Activated CD8-positive, alpha-beta memory T cell treated with anti-CD3 and anti-CD28 coated beads, Interleukin-2, amount 10 ng/mL, durations not matched to agents 7 days and 5 days (primary cell): Measurements from ENCODE around the gene ATG101. TPM values are rescaled to one million over a fixed set of nuclear protein-coding genes. Genes with fewer than 3 reads are reported as not detected.
A peak's percentile ranks its signal among the peaks of the same experiment; 100 is the strongest.

ENCODE experiments used
- ATAC-seq: fragments of 150-1000 bp; cut with Tn5 transposase; one replicate; pipeline ENCODE4 v1.10.0; 2021; ENCODE audit warnings: moderate library complexity
- CTCF ChIA-PET: fragments of 350-600 bp; sonication (Branson Sonifier 250); formaldehyde crosslinking; loops from one replicate; lab custom pipeline; 2021; ENCODE audit warnings: antibody characterized with exemption; lab: Charles Lee
- DNase-seq: peaks from one replicate; pipeline ENCODE4 v3.0.0-alpha.2; 2020
- H3K27ac Mint-ChIP-seq: one replicate; pipeline ENCODE4 v1.8.0; 2021; ENCODE audit warnings: mild to moderate bottlenecking, mixed read lengths
- H3K27me3 Mint-ChIP-seq: one replicate; pipeline ENCODE4 v1.8.0; 2021; ENCODE audit warnings: mixed read lengths
- H3K36me3 Mint-ChIP-seq: one replicate; pipeline ENCODE4 v1.8.0; 2021; ENCODE audit warnings: mild to moderate bottlenecking, mixed read lengths
- H3K4me1 Mint-ChIP-seq: one replicate; pipeline ENCODE4 v1.8.0; 2021; ENCODE audit warnings: mixed read lengths
- H3K4me3 Mint-ChIP-seq: one replicate; pipeline ENCODE4 v1.8.0; 2021; ENCODE audit warnings: mild to moderate bottlenecking, moderate library complexity, mixed read lengths
- H3K9me3 Mint-ChIP-seq: one replicate; pipeline ENCODE4 v1.8.0; 2022; ENCODE audit warnings: low read depth, mixed read lengths
- total RNA-seq, 2 experiments: library from RNA; stranded (reverse); gene quantifications; one replicate each; pipeline ENCODE4 v1.2.3, GENCODE V29; 2021

Gene ATG101
- total RNA-seq, 2 experiments from 2014 or later: 33.3 to 42.2 TPM

DNA sequence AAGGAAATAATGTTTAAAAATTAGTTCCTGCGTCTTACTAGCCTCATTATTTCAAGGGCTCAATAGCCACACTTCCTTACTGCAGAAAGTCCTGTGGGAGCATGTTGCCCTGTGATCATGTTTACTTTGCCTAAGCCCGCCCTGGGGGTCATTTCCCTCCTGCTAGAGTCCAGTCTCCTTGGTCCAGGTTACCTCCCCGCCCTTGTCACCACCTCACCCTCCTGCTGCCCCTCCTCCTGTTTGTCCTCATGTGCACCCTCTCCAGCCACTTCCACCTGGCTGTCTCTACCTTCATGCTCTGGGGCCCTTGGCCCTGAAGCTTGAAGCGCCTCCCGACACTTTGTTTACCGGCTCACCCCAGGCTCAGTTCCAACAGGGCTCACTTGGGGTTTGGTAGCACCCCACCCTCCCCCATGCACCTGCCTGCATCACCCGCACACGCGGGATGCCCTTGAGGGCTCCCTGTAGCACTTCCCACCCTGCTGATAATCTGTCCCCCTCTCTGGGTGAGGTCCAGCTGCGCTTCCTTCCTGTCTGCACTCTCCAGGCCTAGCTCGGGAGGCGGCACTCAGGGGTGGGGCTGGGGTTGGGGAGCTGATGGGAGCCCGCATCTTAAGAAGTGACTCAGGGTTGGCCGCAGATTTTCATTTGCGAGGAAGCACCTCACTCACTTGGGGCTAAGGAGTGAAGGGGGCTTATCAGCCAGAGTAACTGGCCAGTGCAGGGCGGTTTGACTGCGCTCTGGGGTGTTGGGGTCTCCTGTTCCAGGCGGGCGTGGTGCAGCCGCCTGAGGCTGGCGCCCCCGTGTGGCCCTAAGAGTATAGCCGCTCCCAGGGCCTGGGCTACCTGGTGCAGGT lies 49.8 kb downstream of the ATG101 start:
- DNase-seq: peak; percentile 58
- Mint-ChIP-seq H3K27ac (no peak overlapping the region), H3K9me3 (no peaks in the 10 kb centered on the region), H3K4me1 (peaks cover 41% of the 10 kb centered on the region), H3K27me3 (peaks cover 19% of the 10 kb centered on the region), H3K4me3 (no peak overlapping the region), H3K36me3 (no peaks in the 10 kb centered on the region)
- CTCF ChIA-PET: interaction anchor here (0.7 to 11.2 kb wide), 14 partner anchors 9 to 137 kb away, joined by 3 to 269 read pairs (median 3); no protein-coding TSS in a partner anchor
- peak; percentile 82 for ATAC-seq

DNA sequence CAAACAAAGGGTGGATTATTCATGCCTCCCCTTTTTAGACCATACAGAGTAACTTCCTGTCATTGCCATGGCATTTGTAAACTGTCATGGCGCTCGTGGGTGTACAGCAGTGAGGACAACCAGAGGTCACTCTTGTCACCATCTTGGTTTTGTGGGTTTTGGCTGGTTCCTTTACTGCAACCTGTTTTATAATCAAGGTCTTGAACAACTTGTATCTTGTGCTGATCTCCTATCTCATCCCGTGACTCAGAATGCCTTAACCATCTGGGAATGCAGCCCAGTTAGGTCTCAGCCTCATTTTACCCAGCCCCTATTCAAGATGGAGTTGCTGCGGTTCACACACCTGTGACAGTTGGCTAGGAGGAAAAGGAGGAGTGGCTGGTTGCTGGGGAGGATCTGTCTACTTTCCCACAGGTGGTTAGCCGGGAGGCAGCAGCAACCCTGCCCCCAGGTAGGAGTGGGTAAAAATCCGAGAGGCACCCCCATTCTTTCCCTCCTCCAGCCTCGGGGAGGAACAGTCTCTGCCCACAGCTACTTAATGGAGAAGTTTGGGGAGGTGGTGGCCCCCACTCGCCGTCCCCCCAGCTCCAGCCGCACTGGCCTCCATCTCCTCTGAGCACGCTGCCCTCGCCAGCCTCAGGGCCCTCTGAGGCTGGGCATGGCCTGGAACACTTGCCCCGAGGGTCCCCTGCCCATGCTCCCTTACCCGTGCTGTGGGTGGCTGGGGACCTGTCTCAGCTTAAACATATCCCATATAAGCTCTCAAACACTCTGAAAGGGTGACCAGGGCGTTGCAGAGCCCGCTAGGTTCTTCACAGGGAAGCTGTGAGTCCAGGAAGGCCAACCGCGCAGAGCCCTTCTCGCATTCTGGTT lies 51.4 kb downstream of the ATG101 start:
- CTCF ChIA-PET: interaction anchor here (0.6 to 11.2 kb wide), 20 partner anchors 10 to 788 kb away, joined by 3 to 269 read pairs (median 4); partner anchors contain the start of gene NR4A1
- Mint-ChIP-seq H3K9me3 (no peaks in the 10 kb centered on the region), H3K27me3 (peaks cover 23% of the 10 kb centered on the region), H3K4me3 (no peak overlapping the region), H3K27ac (no peak overlapping the region), H3K4me1 (peaks cover 37% of the 10 kb centered on the region), H3K36me3 (no peaks in the 10 kb centered on the region)
- DNase-seq: no peak
- ATAC-seq: no peak

DNA sequence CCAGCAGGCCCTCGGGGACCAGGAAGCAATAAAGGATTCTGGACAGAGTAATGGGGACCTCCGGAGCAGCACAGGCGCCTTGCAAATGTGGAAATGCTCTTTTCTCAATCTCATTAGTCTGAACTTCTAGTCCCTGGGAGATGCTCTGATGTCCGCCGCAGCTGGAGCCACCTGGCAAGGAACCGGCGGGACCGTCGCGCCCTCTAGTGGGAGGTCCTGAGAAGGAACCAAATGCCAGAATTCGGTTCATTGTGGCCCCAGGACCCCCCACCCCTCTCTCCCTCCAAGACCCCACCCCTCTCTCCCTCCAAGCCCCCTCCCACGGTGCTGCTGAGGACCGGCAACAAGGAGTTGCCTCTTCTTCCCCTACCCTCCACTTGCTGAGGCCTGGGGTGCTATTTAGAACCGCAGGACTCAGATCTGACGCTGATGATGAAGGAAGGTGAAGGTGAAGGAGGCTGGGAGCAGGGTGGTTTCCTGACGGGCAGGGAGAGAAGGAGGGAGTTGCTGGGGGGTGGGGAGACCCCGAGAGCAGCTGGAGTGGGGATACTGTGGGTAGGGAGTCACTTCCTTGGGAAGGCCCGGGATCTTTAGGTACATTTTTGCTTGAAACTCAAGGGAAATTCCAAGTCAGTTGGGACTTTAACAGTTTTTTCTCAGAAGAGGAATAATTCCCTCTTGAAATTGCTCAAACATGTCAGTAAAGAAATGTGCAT lies 52.2 kb downstream of the ATG101 start:
- Mint-ChIP-seq H3K36me3 (no peaks in the 10 kb centered on the region), H3K27me3 (peaks cover 26% of the 10 kb centered on the region), H3K27ac (no peak overlapping the region), H3K4me3 (no peak overlapping the region), H3K4me1 (peaks cover 29% of the 10 kb centered on the region), H3K9me3 (no peaks in the 10 kb centered on the region)
- DNase-seq: peak; percentile 75
- ATAC-seq: peak; percentile 35
- CTCF ChIA-PET: interaction anchor here (0.6 to 11.2 kb wide), 19 partner anchors 9 to 859 kb away, joined by 3 to 269 read pairs (median 4); partner anchors contain the start of gene NR4A1

DNA sequence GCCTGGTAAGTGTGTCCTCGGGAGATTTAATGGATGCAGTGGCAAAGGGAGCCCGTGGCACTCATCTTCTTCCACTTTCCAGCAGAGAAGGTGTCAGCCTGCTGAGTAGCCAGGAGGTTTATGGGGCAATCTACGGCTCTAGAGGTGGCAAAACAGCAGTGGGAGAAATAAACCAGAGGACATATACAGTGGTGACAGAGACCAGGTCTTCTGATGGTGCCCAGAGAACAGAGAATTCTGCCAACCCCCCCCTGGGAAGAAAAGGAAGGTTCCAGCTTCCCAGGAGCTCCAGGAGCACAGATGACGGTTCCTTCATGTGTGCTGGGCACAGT lies 52.7 kb downstream of the ATG101 start:
- Mint-ChIP-seq H3K27ac (no peak overlapping the region), H3K36me3 (no peaks in the 10 kb centered on the region), H3K27me3 (peaks cover 30% of the 10 kb centered on the region), H3K9me3 (no peaks in the 10 kb centered on the region), H3K4me1 (peaks cover 27% of the 10 kb centered on the region), H3K4me3 (no peak overlapping the region)
- ATAC-seq (no peak), DNase-seq (no peak)
- CTCF ChIA-PET: interaction anchor here (1.1 to 11.2 kb wide), 6 partner anchors 17 to 858 kb away, joined by 3 to 269 read pairs (median 7); no protein-coding TSS in a partner anchor

DNA sequence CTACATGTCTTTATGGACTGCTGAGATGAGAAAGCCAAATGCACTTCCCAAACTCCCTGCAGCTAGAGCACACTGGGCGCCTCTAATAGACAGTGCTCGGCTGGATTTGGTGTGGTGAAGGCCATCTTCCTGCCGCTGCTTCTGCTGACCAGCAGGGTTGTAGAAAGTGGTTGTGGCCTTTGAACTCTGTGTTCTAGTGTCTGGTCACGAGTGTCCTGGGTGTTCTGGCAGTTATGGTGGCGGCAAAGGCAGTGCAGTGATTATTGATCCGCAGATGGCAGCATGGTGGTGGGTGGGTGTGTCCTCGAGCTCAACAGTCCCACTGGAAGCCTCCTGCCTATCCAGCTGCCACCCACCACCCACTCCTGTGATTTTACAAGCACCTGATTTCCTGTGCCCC lies 53.1 kb downstream of the ATG101 start:
- H3K9me3 Mint-ChIP-seq: no peaks in the 10 kb centered on the region
- ATAC-seq (no peak), DNase-seq (no peak)
- CTCF ChIA-PET: interaction anchor here (0.6 to 11.2 kb wide), 10 partner anchors 10 to 858 kb away, joined by 3 to 269 read pairs (median 6); no protein-coding TSS in a partner anchor
- no peaks in the 10 kb centered on the region for H3K36me3 Mint-ChIP-seq
- H3K27ac Mint-ChIP-seq: no peak overlapping the region
- H3K4me3 Mint-ChIP-seq: no peak overlapping the region
- H3K4me1 Mint-ChIP-seq: peaks cover 27% of the 10 kb centered on the region
- H3K27me3 Mint-ChIP-seq: peaks cover 31% of the 10 kb centered on the region

DNA sequence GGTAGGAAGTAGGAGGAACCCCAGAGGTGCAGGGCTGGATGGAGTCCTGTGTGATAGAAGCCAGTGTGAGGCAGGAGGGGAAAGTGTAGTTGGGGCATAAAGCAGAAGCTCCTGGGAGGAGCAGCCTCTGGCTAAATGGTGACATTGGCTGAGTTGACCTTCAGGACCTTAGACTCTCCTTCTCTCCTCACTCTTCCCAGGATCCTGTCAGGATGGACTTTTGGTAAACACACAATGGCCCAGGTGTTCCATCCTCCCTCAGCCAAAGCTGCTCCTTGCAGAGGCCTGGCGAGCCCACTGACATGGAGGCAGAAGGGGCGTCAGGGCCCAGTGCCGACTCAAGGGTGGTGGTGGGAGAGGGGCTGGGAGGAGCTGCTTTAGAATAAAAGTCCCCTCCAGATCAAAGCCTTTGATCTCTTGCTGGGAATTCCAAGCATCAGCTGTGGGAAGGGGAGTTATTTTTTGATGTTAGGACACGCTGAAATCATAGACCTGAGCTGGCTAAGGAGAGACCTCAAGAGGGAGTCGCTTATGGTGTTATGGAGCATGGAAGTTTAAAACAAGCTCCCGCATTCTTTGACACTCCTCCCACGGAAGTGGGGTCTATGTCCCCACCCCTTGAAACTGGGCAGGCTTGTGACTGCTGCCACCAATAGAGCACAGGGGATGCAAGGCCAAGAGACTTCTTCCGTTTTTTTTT lies 53.9 kb downstream of the ATG101 start:
- Mint-ChIP-seq H3K27me3 (peaks cover 35% of the 10 kb centered on the region), H3K4me1 (peaks cover 22% of the 10 kb centered on the region), H3K9me3 (no peaks in the 10 kb centered on the region), H3K4me3 (no peak overlapping the region), H3K36me3 (no peaks in the 10 kb centered on the region), H3K27ac (no peak overlapping the region)
- CTCF ChIA-PET: interaction anchor here (0.6 to 11.2 kb wide), 11 partner anchors 9 to 853 kb away, joined by 3 to 269 read pairs (median 5); no protein-coding TSS in a partner anchor
- no peak for ATAC-seq
- no peak for DNase-seq

DNA sequence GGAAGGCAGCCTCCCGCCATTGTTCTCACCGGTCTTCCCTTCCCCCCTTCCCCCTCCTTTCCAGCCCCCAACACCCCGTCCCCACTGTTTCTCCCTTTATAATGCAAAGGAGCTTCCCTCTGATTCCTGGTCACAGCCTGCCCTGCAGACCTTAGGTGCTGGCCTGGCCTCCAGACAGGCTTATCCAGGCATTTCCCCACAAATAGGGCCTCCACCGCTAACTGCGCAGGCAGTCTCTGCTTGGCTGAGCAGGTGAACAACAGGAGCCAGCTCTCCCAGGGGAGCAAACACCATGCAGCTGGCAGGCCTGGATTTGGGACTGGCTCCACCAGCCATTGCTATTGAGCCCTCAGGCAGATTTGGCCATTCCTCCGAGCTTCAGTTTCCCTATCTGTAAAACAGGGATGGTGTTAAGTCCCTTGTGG lies 55.7 kb downstream of the ATG101 start:
- CTCF ChIA-PET: interaction anchor here (0.5 to 11.2 kb wide), 4 partner anchors 10 to 757 kb away, joined by 3 to 269 read pairs (median 4); no protein-coding TSS in a partner anchor
- Mint-ChIP-seq H3K4me1 (peaks cover 10% of the 10 kb centered on the region), H3K4me3 (no peak overlapping the region), H3K36me3 (no peaks in the 10 kb centered on the region), H3K9me3 (no peaks in the 10 kb centered on the region), H3K27me3 (peaks cover 36% of the 10 kb centered on the region), H3K27ac (no peak overlapping the region)
- ATAC-seq (no peak), DNase-seq (no peak)

DNA sequence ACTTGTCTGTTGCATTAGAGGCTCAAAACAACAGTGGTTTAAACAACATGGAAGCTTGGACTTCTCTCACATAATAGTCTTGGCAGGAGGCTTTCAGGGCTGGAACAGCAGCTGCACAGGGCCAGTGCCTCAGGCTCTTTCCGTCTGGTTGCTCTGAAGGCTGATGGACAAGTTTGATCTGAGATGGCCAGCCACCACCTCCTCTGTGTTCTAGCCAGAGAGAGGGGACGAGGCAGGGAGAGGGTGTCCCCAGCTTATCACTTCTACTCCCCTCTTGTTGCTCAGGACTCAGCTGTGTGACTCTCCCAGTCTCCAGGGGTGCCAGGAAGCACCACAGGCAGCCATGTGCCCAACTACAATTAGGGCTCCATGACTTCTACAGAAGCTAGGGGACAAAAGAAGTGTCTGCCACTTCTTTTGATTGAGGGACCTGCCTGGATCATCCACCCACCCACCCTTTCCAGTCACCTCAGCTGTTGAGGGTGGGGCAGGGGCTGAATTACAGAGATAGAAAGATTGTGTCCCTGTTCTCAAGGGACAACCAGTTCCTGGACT lies 56.3 kb downstream of the ATG101 start:
- DNase-seq: no peak
- peaks cover 5% of the 10 kb centered on the region for H3K4me1 Mint-ChIP-seq
- H3K27me3 Mint-ChIP-seq: peaks cover 33% of the 10 kb centered on the region
- H3K9me3 Mint-ChIP-seq: no peaks in the 10 kb centered on the region
- ATAC-seq: no peak
- H3K36me3 Mint-ChIP-seq: no peaks in the 10 kb centered on the region
- no peak overlapping the region for H3K4me3 Mint-ChIP-seq
- CTCF ChIA-PET: interaction anchor here (0.8 to 11.2 kb wide), 3 partner anchors 10 to 752 kb away, joined by 3 to 269 read pairs (median 4); no protein-coding TSS in a partner anchor
- H3K27ac Mint-ChIP-seq: no peak overlapping the region

Other genes starting within 250 kb of the ATG101 start
- gene FIGNL2, start 221.3 kb upstream of the ATG101 start, total RNA-seq: under 1 TPM; 0.40 to 0.73 TPM
- gene ANKRD33, start 181.9 kb upstream of the ATG101 start, total RNA-seq: not detected
- gene ACVRL1, start 162.5 kb upstream of the ATG101 start, total RNA-seq: not detected
- gene ACVR1B, start 118.3 kb upstream of the ATG101 start, total RNA-seq: 1 to 10 TPM; 3.5 to 4.3 TPM
- gene TAMALIN, start 63.0 kb upstream of the ATG101 start, total RNA-seq: 1 to 10 TPM; 1.8 to 2.2 TPM
- gene NR4A1, start 18.5 kb upstream of the ATG101 start, total RNA-seq: 10 to 100 TPM in 1 of 2 experiments, 1 to 10 TPM in 1; 8.4 to 41.8 TPM
- gene SMIM41, start 9.7 kb downstream of the ATG101 start, total RNA-seq: not detected
- not detected for gene KRT80, start 122.0 kb downstream of the ATG101 start, total RNA-seq
- 10 to 100 TPM in 1 of 2 experiments, 1 to 10 TPM in 1; 4.7 to 18.3 TPM for gene KRT7, start 163.3 kb downstream of the ATG101 start, total RNA-seq
- 1 to 10 TPM in 1 of 2 experiments, under 1 TPM in 1; 0.18 to 1.2 TPM for gene KRT86, start 204.7 kb downstream of the ATG101 start, total RNA-seq
- under 1 TPM in 1 of 2 experiments, not detected in 1; 0.30 TPM for gene KRT81, start 221.6 kb downstream of the ATG101 start, total RNA-seq